Nephron progenitor cell (in vitro differentiated cells): ENCODE measurements around the gene NOS1.

Experiments used
- DNase-seq: peaks from one replicate; pipeline ENCODE4 v3.0.0; 2021
- H3K27ac Mint-ChIP-seq: 2 replicates; pipeline ENCODE4 v1.8.0; 2021; ENCODE audit warnings: mild to moderate bottlenecking, moderate library complexity, mixed read lengths
- H3K27me3 Mint-ChIP-seq: 2 replicates; pipeline ENCODE4 v1.8.0; 2021; ENCODE audit warnings: mild to moderate bottlenecking, low read depth, mixed read lengths; ENCODE audit not compliant: poor library complexity
- H3K36me3 Mint-ChIP-seq: 2 replicates; pipeline ENCODE4 v1.8.0; 2021; ENCODE audit warnings: low read depth, mixed read lengths
- H3K4me1 Mint-ChIP-seq: 2 replicates; pipeline ENCODE4 v1.8.0; 2021; ENCODE audit warnings: mixed read lengths
- H3K4me3 Mint-ChIP-seq: 2 replicates; pipeline ENCODE4 v1.8.0; 2021; ENCODE audit warnings: mild to moderate bottlenecking, moderate library complexity, mixed read lengths
- H3K9me3 Mint-ChIP-seq: 2 replicates; pipeline ENCODE4 v1.8.0; 2021; ENCODE audit warnings: mild to moderate bottlenecking, moderate library complexity, mixed read lengths
- CTCF ChIP-seq: fragments of 200-600 bp; sonication (generic); IDR thresholded peaks from 2 replicates; pipeline ENCODE4 v1.5.0; 2021; ENCODE audit warnings: antibody characterized with exemption

NOS1 gene

GRCh38 chr12:117359029-117359845 is 2.2 kb downstream of the NOS1 start:
- Mint-ChIP-seq H3K36me3 (no peaks in the 10 kb centered on the region), H3K27me3 (peaks cover 99% of the 10 kb centered on the region), H3K27ac (no peak overlapping the region), H3K4me3 (no peak overlapping the region), H3K4me1 (peaks cover 14% of the 10 kb centered on the region), H3K9me3 (no peaks in the 10 kb centered on the region)
- no peak for TF ChIP-seq CTCF
- no peak for DNase-seq

- no peak overlapping the region for H3K27ac Mint-ChIP-seq
- H3K36me3 Mint-ChIP-seq = no peaks in the 10 kb centered on the region
- H3K9me3 Mint-ChIP-seq = no peaks in the 10 kb centered on the region
- H3K4me1 Mint-ChIP-seq = no peaks in the 10 kb centered on the region
- H3K4me3 Mint-ChIP-seq = no peak overlapping the region
- H3K27me3 Mint-ChIP-seq = peaks cover 96% of the 10 kb centered on the region
- TF ChIP-seq CTCF = no peak
- DNase-seq = no peak
These were observed 5.4 kb downstream of the NOS1 start for GRCh38 chr12:117356048-117356447.

GRCh38 chr12:117352883-117353282 is 8.5 kb downstream of the NOS1 start:
- Mint-ChIP-seq H3K9me3 (no peaks in the 10 kb centered on the region), H3K27me3 (peaks cover 77% of the 10 kb centered on the region), H3K4me3 (no peak overlapping the region), H3K4me1 (no peaks in the 10 kb centered on the region), H3K27ac (no peak overlapping the region), H3K36me3 (no peaks in the 10 kb centered on the region)
- no peak for DNase-seq
- no peak for TF ChIP-seq CTCF

- no peaks in the 10 kb centered on the region for H3K4me1 Mint-ChIP-seq
- no peak for DNase-seq
- no peak for TF ChIP-seq CTCF
- H3K36me3 Mint-ChIP-seq = no peaks in the 10 kb centered on the region
- H3K27ac Mint-ChIP-seq = no peak overlapping the region
- no peak overlapping the region for H3K4me3 Mint-ChIP-seq
- H3K9me3 Mint-ChIP-seq = no peaks in the 10 kb centered on the region
- H3K27me3 Mint-ChIP-seq = peaks cover 71% of the 10 kb centered on the region
These were observed 9.2 kb downstream of the NOS1 start for GRCh38 chr12:117352206-117352605.

GRCh38 chr12:117350140-117350539 is 11.3 kb downstream of the NOS1 start:
- Mint-ChIP-seq H3K36me3 (no peaks in the 10 kb centered on the region), H3K27me3 (peaks cover 59% of the 10 kb centered on the region), H3K4me3 (no peak overlapping the region), H3K9me3 (no peaks in the 10 kb centered on the region), H3K4me1 (no peaks in the 10 kb centered on the region), H3K27ac (no peak overlapping the region)
- no peak for DNase-seq
- TF ChIP-seq CTCF = no peak

GRCh38 chr12:117347588-117347987 is 13.8 kb downstream of the NOS1 start:
- H3K4me3 Mint-ChIP-seq = no peak overlapping the region
- H3K4me1 Mint-ChIP-seq = no peaks in the 10 kb centered on the region
- no peak for DNase-seq
- TF ChIP-seq CTCF = no peak
- H3K27ac Mint-ChIP-seq = no peak overlapping the region
- H3K27me3 Mint-ChIP-seq = peaks cover 37% of the 10 kb centered on the region
- H3K36me3 Mint-ChIP-seq = no peaks in the 10 kb centered on the region
- H3K9me3 Mint-ChIP-seq = no peaks in the 10 kb centered on the region
